AG10803 (cell line): Measurements from ENCODE around the gene COG2.

Source experiments
- DNase-seq: peaks from one replicate; pipeline ENCODE4 v3.0.0; 2010; ENCODE audit warnings: low read depth
- H3K4me3 ChIP-seq: 2 replicates; pipeline ENCODE4 v1.5.1; 2011; ENCODE audit warnings: mild to moderate bottlenecking, low read length, control low read depth
- CTCF ChIP-seq: conservative IDR thresholded peaks from 2 replicates; pipeline ENCODE4 v1.5.1; 2011; ENCODE audit warnings: mild to moderate bottlenecking, low read length, control low read depth, inconsistent platforms

COG2 gene

DNA sequence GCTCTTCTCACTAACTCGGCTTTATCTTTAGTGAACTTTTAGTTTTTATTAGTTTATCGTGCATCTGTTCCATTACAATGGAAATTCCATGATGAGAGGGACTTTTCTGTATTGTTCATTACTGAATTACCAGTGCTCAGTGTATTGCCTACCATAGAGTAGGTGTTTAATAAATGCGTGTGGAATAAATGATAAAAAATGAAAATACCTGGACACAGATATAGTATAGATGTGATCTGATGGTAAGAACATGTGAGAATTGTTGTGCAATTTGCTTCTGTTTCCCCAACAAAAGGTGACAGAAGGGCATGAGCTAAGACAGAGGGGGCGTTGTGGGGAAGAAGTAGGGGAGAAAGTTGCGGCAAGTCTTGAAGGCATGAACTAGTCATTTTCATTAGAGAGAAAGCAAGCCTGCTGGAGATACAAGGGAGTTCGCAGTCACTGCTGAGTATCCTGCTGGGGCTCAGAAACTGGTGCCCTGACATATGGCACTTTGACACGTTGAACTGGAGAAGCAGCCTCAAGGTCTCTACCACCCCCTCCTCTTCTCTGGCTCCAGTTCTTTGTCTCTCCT is 5.6 kb upstream of the COG2 start:
- H3K4me3 ChIP-seq, result no peak overlapping the region
- DNase-seq, result no peak
- TF ChIP-seq CTCF, result no peak

DNA sequence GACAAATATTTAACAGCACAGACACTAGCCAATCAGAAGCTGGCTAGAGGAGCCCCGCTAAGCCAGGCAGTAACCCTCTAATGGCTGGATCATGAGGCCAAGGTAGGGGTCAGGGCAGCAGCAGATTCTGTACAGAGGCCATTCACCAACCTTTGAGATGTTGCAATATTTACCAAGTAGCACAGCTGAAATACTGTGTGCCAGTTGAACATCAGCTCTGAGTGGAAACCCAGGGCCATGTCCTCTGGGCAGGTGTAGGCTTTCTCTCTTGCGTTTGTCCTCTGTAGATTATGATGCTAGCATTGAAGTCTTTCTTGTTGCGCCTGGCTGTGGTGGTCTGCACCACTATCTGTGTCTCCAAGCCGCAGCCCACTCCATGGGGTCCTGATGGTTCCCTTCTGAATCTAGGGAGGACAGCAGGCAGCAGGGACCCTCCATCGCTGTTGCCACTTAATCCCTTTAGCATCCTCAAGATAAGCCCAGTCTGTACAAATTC is 2.5 kb upstream of the COG2 start:
- no peak for DNase-seq
- no peak overlapping the region for H3K4me3 ChIP-seq
- TF ChIP-seq CTCF, result no peak

DNA sequence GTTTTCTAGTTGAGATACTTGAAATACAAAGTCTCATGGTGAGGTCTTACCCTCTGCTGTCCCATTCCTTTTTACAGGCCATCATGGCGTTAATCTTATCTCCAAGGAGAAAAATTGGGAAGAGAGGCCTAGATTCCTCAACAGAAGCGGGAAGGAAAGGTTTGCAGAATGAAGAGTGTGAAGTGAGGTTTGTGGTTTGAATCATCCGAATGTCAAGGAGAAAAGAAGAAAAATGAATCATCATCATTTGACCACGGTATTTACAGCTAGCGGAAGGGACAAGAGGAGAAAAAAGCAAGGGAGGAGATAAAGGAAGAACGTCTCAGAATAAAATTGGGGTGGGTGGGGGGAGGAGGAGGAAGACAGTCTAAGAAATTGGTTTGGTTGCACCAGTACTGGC is 935 bp upstream of the COG2 start:
- TF ChIP-seq CTCF, result no peak
- no peak overlapping the region for H3K4me3 ChIP-seq
- no peak for DNase-seq

- peak overlapping the region; percentile 49 for H3K4me3 ChIP-seq
- TF ChIP-seq CTCF, result no peak
- no peak for DNase-seq
Measured at GRCh38 chr1:230641900-230642262, 400 bp upstream of the COG2 start.

DNA sequence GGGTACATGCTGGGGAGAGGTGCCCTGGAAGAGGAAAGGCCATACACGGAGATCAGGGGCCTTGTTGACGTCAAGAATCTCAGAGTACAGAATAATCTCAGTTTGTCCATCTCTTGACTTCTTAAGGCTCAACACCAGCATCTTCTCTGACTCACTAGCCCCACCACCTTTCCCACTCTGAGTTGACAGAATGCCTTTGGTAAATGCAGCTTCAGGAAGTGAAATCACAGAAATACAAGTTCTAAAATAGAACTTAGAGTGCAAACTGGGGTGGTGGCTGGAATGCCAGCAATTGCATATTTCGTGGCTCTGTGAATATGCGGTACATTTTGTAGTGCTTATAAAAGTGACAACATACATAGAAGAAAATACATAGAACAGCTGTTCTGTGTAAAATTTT is 1.6 kb downstream of the COG2 start:
- H3K4me3 ChIP-seq, result no peak overlapping the region
- peak; percentile 25 for DNase-seq
- TF ChIP-seq CTCF, result no peak

- no peak overlapping the region for H3K4me3 ChIP-seq
- TF ChIP-seq CTCF, result no peak
- no peak for DNase-seq
Measured at GRCh38 chr1:230646710-230647302, 4.5 kb downstream of the COG2 start.

GRCh38 chr1:230647321-230647720 is 5.0 kb downstream of the COG2 start:
- no peak for DNase-seq
- no peak for TF ChIP-seq CTCF
- H3K4me3 ChIP-seq, result no peak overlapping the region
